ENCODE data around the gene NCKIPSD. TPM values are rescaled to one million over a fixed set of nuclear protein-coding genes. Genes with fewer than 3 reads are reported as not detected.

The NCKIPSD gene
- total RNA-seq, 1 donor from 2014 or later: 102 TPM

GRCh38 chr3:48661501-48662144 is 24.1 kb downstream of the NCKIPSD start:
- peak in 1 of 2 donors; percentile 77 for DNase-seq (ENCODE audit: low spot score in 2 of 2)
- Histone ChIP-seq H3K36me3 (no peaks in the 10 kb centered on the region), H3K4me1 (peaks cover 6 to 17% of the 10 kb centered on the region in 2 donors), H3K4me3 (peak overlapping the region; percentile 39 to 73), H3K9me3 (no peaks in the 10 kb centered on the region), H3K27ac (no peak overlapping the region), H3K27me3 (no peaks in the 10 kb centered on the region)
- TF ChIP-seq, protein P1, sequence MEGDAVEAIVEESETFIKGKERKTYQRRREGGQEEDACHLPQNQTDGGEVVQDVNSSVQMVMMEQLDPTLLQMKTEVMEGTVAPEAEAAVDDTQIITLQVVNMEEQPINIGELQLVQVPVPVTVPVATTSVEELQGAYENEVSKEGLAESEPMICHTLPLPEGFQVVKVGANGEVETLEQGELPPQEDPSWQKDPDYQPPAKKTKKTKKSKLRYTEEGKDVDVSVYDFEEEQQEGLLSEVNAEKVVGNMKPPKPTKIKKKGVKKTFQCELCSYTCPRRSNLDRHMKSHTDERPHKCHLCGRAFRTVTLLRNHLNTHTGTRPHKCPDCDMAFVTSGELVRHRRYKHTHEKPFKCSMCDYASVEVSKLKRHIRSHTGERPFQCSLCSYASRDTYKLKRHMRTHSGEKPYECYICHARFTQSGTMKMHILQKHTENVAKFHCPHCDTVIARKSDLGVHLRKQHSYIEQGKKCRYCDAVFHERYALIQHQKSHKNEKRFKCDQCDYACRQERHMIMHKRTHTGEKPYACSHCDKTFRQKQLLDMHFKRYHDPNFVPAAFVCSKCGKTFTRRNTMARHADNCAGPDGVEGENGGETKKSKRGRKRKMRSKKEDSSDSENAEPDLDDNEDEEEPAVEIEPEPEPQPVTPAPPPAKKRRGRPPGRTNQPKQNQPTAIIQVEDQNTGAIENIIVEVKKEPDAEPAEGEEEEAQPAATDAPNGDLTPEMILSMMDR (IDR thresholded peaks at IDR 0.05): no peak
- intact Hi-C loops (cut with DNase I): no loop called here

DNA sequence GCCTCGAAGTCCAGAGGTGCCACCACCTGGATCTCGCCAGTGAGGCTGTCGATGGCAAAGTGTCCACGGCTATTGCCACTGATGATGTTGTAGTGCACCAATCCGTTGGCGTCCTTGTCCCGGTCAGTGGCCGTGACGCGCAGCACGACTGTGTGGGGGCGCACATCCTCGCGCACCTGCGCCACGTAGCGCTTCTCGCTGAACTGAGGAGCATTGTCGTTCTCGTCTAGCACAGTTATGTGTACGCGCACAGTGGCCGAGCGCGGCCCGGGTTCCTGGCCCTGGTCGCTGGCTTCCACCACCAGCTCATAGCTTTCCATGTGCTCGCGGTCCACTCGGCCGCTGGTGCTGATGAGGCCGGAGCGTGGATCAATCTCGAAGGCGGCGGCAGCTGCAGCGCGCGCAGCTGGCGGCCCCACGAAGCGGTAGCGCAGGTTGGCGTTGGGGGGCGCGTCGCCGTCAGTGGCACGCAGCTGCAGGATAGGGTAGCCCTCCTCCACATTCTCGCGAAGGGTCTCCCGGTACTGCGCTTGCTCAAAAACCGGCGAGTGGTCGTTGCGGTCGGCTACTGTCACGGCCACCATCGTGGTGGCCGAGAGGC is 24.8 kb downstream of the NCKIPSD start:
- DNase-seq (ENCODE audit: low spot score in 2 of 2): no peak

DNA sequence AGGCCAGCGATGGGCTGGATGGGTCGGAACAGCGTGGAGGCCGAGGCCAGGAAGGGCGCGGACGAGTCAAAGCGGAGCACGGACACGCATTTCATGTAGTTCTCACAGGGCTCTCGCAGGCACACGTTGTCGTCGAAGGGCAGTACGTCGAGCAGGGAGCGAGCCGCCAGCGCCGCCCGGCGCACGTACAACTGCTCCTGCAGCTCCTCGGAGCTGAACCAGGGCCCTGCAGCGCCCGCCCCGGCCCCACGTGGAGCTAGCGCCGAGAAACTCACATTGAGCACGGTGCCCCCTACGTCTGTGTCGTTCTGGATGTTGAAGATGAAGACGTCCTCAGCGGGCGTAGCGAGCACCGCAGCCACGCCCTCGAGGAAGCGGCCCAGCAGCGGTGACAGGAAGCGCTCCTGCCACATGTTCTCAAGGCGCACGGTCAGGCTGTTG is 28.9 kb downstream of the NCKIPSD start:
- H3K27me3 ChIP-seq: no peaks in the 10 kb centered on the region
- H3K9me3 ChIP-seq: no peaks in the 10 kb centered on the region
- no peaks in the 10 kb centered on the region for H3K36me3 ChIP-seq
- intact Hi-C loops (cut with DNase I): loop anchor here (1.0 to 2.0 kb wide), 3 partner anchors 22 to 100 kb away; partner anchors contain the start of genes PFKFB4, SLC26A6 and UQCRC1
- peaks cover 11 to 21% of the 10 kb centered on the region in 2 donors for H3K4me1 ChIP-seq
- peak overlapping the region; percentile 68 to 89 for H3K27ac ChIP-seq
- TF ChIP-seq, protein P1 (IDR thresholded peaks at IDR 0.05): no peak
- peak overlapping the region; percentile 70 to 77 for H3K4me3 ChIP-seq
- no peak for DNase-seq (ENCODE audit: low spot score in 2 of 2)

More for the DNA sequence above, 24.8 kb downstream of the NCKIPSD start:
- Histone ChIP-seq H3K27ac (no peak overlapping the region), H3K36me3 (no peaks in the 10 kb centered on the region), H3K9me3 (no peaks in the 10 kb centered on the region), H3K27me3 (no peaks in the 10 kb centered on the region), H3K4me3 (peak overlapping the region in 1 of 2 donors; percentile 73), H3K4me1 (peaks cover 6 to 24% of the 10 kb centered on the region in 2 donors)
- TF ChIP-seq, protein P1 (IDR thresholded peaks at IDR 0.05): no peak
- intact Hi-C loops (cut with DNase I): no loop called here

DNA sequence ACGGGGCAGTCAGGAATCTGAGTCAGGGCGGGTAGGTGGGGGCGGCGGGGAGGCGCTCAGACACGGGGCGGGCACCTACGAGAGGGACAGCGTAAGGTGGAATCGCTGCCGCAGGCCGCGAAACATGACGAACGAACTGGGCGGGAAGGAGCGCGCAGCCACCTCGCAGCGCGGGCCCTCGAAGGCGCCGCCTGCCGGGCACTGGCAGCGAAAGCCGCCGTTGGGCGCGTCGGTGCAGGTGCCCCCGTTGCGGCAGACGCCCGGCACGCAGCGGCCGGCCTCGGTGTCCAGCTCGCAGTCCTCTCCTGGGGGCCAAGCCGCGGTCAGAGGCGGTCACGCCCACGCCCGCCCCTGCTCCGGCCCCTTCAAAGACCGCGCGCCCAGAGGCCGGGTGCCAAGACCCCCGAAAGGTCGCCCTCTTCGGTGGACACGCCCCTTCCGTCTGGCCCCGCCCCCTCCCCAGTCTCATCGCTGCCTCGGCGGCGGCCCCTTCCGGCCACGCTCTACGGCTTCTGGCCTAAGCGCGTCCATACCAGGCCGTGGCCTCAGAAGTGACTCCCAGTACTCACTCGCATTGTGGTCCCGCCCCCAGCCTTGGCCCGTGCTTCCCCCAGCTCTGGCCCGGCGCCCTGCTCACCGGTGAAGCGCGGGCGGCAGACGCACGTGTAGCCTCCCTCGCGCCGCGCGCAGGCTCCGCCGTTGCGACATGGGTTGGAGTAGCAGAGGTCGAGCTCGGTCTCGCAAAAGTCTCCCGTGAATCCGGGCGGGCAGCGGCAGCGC is 29.5 kb downstream of the NCKIPSD start:
- DNase-seq (ENCODE audit: low spot score in 2 of 2): peak; percentile 62 to 89
- Histone ChIP-seq H3K27me3 (no peaks in the 10 kb centered on the region), H3K9me3 (no peaks in the 10 kb centered on the region), H3K4me3 (peak overlapping the region; percentile 70 to 77), H3K27ac (peak overlapping the region; percentile 68 to 89), H3K4me1 (peaks cover 8 to 19% of the 10 kb centered on the region in 2 donors), H3K36me3 (no peaks in the 10 kb centered on the region)
- intact Hi-C loops (cut with DNase I): loop anchor here (1.0 to 2.0 kb wide), 3 partner anchors 21 to 99 kb away; partner anchors contain the start of genes PFKFB4, SLC26A6 and UQCRC1
- TF ChIP-seq, protein P1 (IDR thresholded peaks at IDR 0.05): peak; percentile 50 to 83 (median 69)

DNA sequence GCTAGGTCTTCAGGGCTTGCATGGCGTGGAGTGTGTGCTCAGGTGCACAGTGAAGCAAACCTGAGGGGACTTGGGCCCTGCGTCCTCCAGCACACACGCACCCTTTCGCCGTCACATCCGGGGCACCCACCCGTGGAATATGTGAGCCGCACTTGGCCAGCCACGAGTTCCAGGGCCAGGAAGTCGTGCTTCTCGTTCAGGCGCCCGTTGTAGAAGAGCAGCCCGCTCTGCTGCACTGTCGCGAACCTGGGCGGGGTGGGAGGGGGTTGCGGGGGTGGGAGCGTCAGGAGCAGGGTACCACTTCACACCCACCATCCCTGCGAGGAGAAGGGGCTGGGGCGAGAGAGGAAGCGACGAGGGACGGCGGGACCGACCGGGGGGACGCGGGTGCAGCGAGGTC is 30.1 kb downstream of the NCKIPSD start:
- Histone ChIP-seq H3K27me3 (no peaks in the 10 kb centered on the region), H3K36me3 (no peaks in the 10 kb centered on the region), H3K27ac (peak overlapping the region; percentile 68 to 89), H3K9me3 (no peaks in the 10 kb centered on the region), H3K4me1 (peaks cover 5 to 17% of the 10 kb centered on the region in 2 donors), H3K4me3 (peak overlapping the region; percentile 70 to 77)
- intact Hi-C loops (cut with DNase I): loop anchor here (1.0 to 2.0 kb wide), 3 partner anchors 20 to 99 kb away; partner anchors contain the start of genes PFKFB4, SLC26A6 and UQCRC1
- TF ChIP-seq, protein P1 (IDR thresholded peaks at IDR 0.05): no peak
- no peak for DNase-seq (ENCODE audit: low spot score in 2 of 2)
